GM12878 (cell line): Measurements from ENCODE around the gene EYS. TPM values are rescaled to one million over a fixed set of nuclear protein-coding genes. Genes with fewer than 3 reads are reported as not detected.

Experiments used
- ATAC-seq: fragments of 200-7000 bp; cut with Tn5 transposase; 3 replicates; pipeline ENCODE4 v1.9.1; 2020; ENCODE audit warnings: mild to moderate bottlenecking, moderate library complexity
- BruUV-seq: library from RNA; stranded (reverse); fragments of 400-500 nt; replicated peaks from 2 replicates; lab custom pipeline; 2021; lab: Mats Ljungman, UMichigan
- CTCF ChIA-PET: fragments of 300-600 bp; sonication (Branson Sonifier 250); formaldehyde crosslinking; extraction: SDS; loops from one replicate; lab custom pipeline; 2021; ENCODE audit warnings: inconsistent platforms; lab: Yijun Ruan, JAX
- POLR2A ChIA-PET: fragments of 350-600 bp; formaldehyde crosslinking; extraction: SDS; loops from one replicate; lab custom pipeline; 2021; ENCODE audit warnings: inconsistent platforms; lab: Charles Lee
- RAD21 ChIA-PET: fragments of 300-600 bp; sonication (Branson Sonifier 250); formaldehyde crosslinking; loops from one replicate; lab custom pipeline; 2023; ENCODE audit warnings: antibody characterized with exemption; ENCODE audit not compliant: unreplicated experiment; lab: Charles Lee
- SMC1A ChIA-PET: fragments of 300-600 bp; sonication (Branson Sonifier 250); formaldehyde crosslinking; loops from one replicate; lab custom pipeline; 2023; ENCODE audit not compliant: unreplicated experiment, uncharacterized antibody; lab: Charles Lee
- DNase-seq: peaks from one replicate; pipeline ENCODE4 v3.0.0-alpha.2; 2011; ENCODE audit warnings: low read depth, low spot score
- FAIRE-seq: peaks from 3 replicates; lab custom pipeline; 2011; peaks lifted over from hg19 to GRCh38; lab: Jason Lieb, UNC
- H2AFZ ChIP-seq: 2 replicates; pipeline ENCODE4 v1.6.0; 2011; ENCODE audit warnings: low read depth, low read length, control low read depth; ENCODE audit not compliant: control insufficient read depth
- H3K27ac ChIP-seq: 2 replicates; pipeline ENCODE4 v1.5.1; 2011; ENCODE audit warnings: control low read depth; ENCODE audit not compliant: control insufficient read depth, insufficient read depth
- H3K27me3 ChIP-seq, 2 experiments: replicated peaks in 1 of 2; 2 replicates each; pipeline versions ENCODE4 v1.6.0 to v1.6.1; 2011; ENCODE audit warnings: low read length in 1 of 2; ENCODE audit not compliant: control insufficient read depth in 2 of 2, insufficient read depth in 2 of 2
- H3K36me3 ChIP-seq, 2 experiments: 2 replicates each; pipeline ENCODE4 v1.5.1; 2011; ENCODE audit warnings: low read length in 1 of 2; ENCODE audit not compliant: control insufficient read depth in 2 of 2, insufficient read depth in 2 of 2
- H3K4me1 ChIP-seq: 2 replicates; pipeline ENCODE4 v1.6.1; 2011; ENCODE audit warnings: mild to moderate bottlenecking, low read length, moderate library complexity, mixed read lengths; ENCODE audit not compliant: control insufficient read depth, insufficient read depth
- H3K4me2 ChIP-seq: 2 replicates; pipeline ENCODE4 v1.6.0; 2011; ENCODE audit warnings: control low read depth; ENCODE audit not compliant: control insufficient read depth, insufficient read depth
- H3K4me3 ChIP-seq: fragments of 200-600 bp; sonication (generic); 2 replicates; pipeline ENCODE4 v1.5.1; 2016
- H3K79me2 ChIP-seq: 2 replicates; pipeline ENCODE4 v1.6.0; 2011; ENCODE audit warnings: low read length; ENCODE audit not compliant: control insufficient read depth, insufficient read depth
- H3K9ac ChIP-seq: 2 replicates; pipeline ENCODE4 v1.8.0; 2011; ENCODE audit warnings: low read length, control low read depth, mixed read lengths; ENCODE audit not compliant: control insufficient read depth, insufficient read depth
- H3K9me3 ChIP-seq: replicated peaks from 3 replicates; pipeline ENCODE4 v1.5.1; 2011; ENCODE audit warnings: mild to moderate bottlenecking, low read length; ENCODE audit not compliant: control insufficient read depth, insufficient read depth
- H4K20me1 ChIP-seq: 2 replicates; pipeline ENCODE4 v1.6.0; 2011; ENCODE audit not compliant: control insufficient read depth, insufficient read depth
- ATF7 ChIP-seq: fragments of 450-650 bp; IDR thresholded peaks from 2 replicates; pipeline ENCODE4 v1.6.1; 2016; ENCODE audit warnings: low read depth, mild to moderate bottlenecking
- FOS ChIP-seq: IDR thresholded peaks from 3 replicates; pipeline ENCODE4 v1.6.1; 2011; ENCODE audit warnings: borderline replicate concordance; ENCODE audit not compliant: insufficient read length; ENCODE audit errors: extremely low read depth
- HDAC2 ChIP-seq: fragments of 200-600 bp; sonication (generic); IDR thresholded peaks from 2 replicates; pipeline ENCODE4 v1.6.1; 2017
- POU2F2 ChIP-seq: IDR thresholded peaks from 3 replicates; pipeline ENCODE4 v1.6.1; 2011; ENCODE audit warnings: low read depth, mild to moderate bottlenecking, low read length, borderline replicate concordance
- SMC3 ChIP-seq: IDR thresholded peaks from 2 replicates; pipeline ENCODE4 v1.6.1; 2011; ENCODE audit warnings: low read length, improper control_type of control experiment, borderline replicate concordance
- WGBS: methylation state at CpG from one replicate; pipeline ENCODE4 v1.1.6; 2016; ENCODE audit warnings: low lambda C conversion rate; ENCODE audit not compliant: insufficient replicate concordance, insufficient coverage; ENCODE audit errors: missing lambda C conversion rate; 5-methylcytosine and 5-hydroxymethylcytosine counted together
- in situ Hi-C: fragments of 300-500 bp; cut with MboI; formaldehyde crosslinking; loops from 9 replicates; pipeline ENCODE4 v1.14.3; 2018; ENCODE audit warnings: mixed read lengths
- intact Hi-C: fragments of 100-400 bp; cut with micrococcal nuclease; formaldehyde crosslinking; loops from one replicate; pipeline ENCODE4 v1.14.2; 2022; ENCODE audit not compliant: unreplicated experiment
- polyA plus RNA-seq, 11 experiments: library from polyadenylated mRNA; depleted of rRNA in 4 of 11; unstranded in 6 of 11; stranded (reverse) in 5 of 11; fragments of >200 nt; fragmentation: Nextera tagmentation in 4 of 11; fragmentation: Illumina TruSeq in 1 of 11; extraction: Ambion mirVana in 4 of 11; extraction: Trizol in 1 of 11; gene quantifications; 1 replicate in 1 of 11; 2 replicates in 10 of 11; pipeline versions ENCODE4 v1.2.1 to v1.2.3, GENCODE V29; 2011 to 2016; ENCODE audit warnings: inconsistent platforms in 2 of 11, missing spikeins in 2 of 11, low read depth in 1 of 11
- total RNA-seq, 4 experiments: library from RNA; depleted of rRNA in 3 of 4; stranded (reverse); fragments of >200 nt in 3 of 4; fragmentation: Illumina TruSeq in 1 of 4; extraction: Trizol in 1 of 4; gene quantifications; 2 replicates each; pipeline versions ENCODE4 v1.2.1 to v1.2.3, GENCODE V29; 2013 to 2021
- TF ChIP-seq, protein P1 (sequence below): fragments of 450-650 bp; formaldehyde crosslinking; IDR thresholded peaks from 2 replicates; pipeline ENCODE4 v1.4.0; 2022; ENCODE audit warnings: mild to moderate bottlenecking, moderate library complexity

Gene EYS
- total and polyA plus RNA-seq, 10 of the 15 experiments (the other 5 are each of a cell fraction or from before 2014, with no cell fraction given): under 0.01 to 0.14 (median 0.02) TPM; not detected in 1

DNA sequence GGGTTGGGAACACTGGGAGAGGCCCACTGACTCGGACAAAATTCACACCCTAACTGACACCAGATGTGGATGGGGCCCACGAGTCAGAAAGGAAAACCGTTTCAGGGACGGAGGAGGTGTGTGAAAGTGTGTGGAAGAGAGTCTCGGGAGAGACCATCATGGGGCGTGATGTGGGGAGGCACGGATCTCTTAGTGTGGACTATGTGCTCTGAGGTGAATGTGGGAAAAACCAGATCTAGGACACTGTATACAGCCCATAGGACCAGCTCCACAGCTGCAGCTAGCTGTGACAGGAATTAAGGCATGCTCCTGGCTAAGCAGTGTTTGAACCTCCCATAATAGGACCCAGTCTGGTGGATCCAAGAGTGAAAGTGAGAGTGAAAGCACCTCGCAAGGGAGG lies 1380.1 kb downstream of the EYS start:
- Histone ChIP-seq H2AFZ (no peak overlapping the region), H3K4me1 (no peaks in the 10 kb centered on the region), H3K4me2 (no peak overlapping the region), H3K9ac (no peak overlapping the region), H3K27ac (no peak overlapping the region), H3K36me3 (no peaks in the 10 kb centered on the region), H3K4me3 (no peak overlapping the region), H3K79me2 (no peaks in the 10 kb centered on the region), H3K27me3 (no peaks in the 10 kb centered on the region), H3K9me3 (no peaks in the 10 kb centered on the region; the same call in 2 of the 3 replicates), H4K20me1 (no peaks in the 10 kb centered on the region)
- 41% methylated on average over 8 of the region's 8 CpGs for WGBS
- ATAC-seq (no peak), FAIRE-seq (no peak), DNase-seq (no peak)
- TF ChIP-seq SMC3 (no peak), ATF7 (no peak), HDAC2 (no peak)
- intact Hi-C loops (no loop called here), in situ Hi-C loops (no loop called here)
- no TSS peak for BruUV-seq
- ChIA-PET POLR2A (no interaction called here), SMC1A (no interaction called here), RAD21 (no interaction called here), CTCF (interaction anchor here (6.8 kb wide), 1 partner anchor 314 kb away, joined by 102 read pairs; no protein-coding TSS in a partner anchor)

DNA sequence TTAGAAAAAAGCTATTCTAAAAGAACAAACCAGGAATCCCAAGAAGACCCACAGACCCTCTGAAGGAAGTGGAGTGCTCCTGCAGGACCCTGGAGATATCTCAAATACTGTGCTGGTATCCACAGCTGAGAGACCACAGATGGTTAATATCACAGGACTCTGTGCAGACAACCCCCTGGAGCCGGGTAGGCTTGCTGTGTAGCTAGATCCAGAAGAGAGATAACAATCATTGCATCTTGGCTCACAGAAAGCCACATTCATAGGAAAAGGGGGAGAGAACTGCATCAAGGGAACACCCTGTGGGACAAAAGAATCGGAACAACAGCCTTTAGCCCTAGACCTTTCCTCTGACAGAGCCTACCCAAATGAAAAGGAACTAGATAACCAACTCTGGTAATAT lies 1381.9 kb downstream of the EYS start:
- WGBS: 5% methylated on average over 2 of the region's 2 CpGs

More for the DNA sequence above, 1381.9 kb downstream of the EYS start:
- Histone ChIP-seq H3K9me3 (no peaks in the 10 kb centered on the region; the same call in 2 of the 3 replicates), H4K20me1 (no peaks in the 10 kb centered on the region), H3K27ac (no peak overlapping the region), H2AFZ (no peak overlapping the region), H3K4me3 (no peak overlapping the region), H3K4me1 (no peaks in the 10 kb centered on the region), H3K79me2 (no peaks in the 10 kb centered on the region), H3K36me3 (no peaks in the 10 kb centered on the region), H3K9ac (no peak overlapping the region), H3K4me2 (no peak overlapping the region), H3K27me3 (no peaks in the 10 kb centered on the region)
- RAD21 ChIA-PET: interaction anchor here (1.1 kb wide), 1 partner anchor 313 kb away, joined by 4 read pairs; no protein-coding TSS in a partner anchor
- TF ChIP-seq POU2F2 (no peak), HDAC2 (no peak), FOS (no peak)
- TF ChIP-seq, protein P1, sequence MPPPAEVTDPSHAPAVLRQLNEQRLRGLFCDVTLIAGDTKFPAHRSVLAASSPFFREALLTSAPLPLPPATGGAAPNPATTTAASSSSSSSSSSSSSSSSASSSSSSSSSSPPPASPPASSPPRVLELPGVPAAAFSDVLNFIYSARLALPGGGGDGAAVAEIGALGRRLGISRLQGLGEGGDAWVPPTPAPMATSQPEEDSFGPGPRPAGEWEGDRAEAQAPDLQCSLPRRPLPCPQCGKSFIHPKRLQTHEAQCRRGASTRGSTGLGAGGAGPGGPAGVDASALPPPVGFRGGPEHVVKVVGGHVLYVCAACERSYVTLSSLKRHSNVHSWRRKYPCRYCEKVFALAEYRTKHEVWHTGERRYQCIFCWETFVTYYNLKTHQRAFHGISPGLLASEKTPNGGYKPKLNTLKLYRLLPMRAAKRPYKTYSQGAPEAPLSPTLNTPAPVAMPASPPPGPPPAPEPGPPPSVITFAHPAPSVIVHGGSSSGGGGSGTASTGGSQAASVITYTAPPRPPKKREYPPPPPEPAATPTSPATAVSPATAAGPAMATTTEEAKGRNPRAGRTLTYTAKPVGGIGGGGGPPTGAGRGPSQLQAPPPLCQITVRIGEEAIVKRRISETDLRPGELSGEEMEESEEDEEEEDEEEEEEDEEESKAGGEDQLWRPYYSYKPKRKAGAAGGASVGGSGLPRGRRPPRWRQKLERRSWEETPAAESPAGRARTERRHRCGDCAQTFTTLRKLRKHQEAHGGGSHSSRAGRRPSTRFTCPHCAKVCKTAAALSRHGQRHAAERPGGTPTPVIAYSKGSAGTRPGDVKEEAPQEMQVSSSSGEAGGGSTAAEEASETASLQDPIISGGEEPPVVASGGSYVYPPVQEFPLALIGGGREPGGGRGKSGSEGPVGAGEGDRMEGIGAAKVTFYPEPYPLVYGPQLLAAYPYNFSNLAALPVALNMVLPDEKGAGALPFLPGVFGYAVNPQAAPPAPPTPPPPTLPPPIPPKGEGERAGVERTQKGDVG (CRISPR knock-in tag): no peak
- in situ Hi-C loops (no loop called here), intact Hi-C loops (no loop called here)
- FAIRE-seq (no peak), ATAC-seq (no peak), DNase-seq (no peak)
- BruUV-seq: no TSS peak
- POLR2A ChIA-PET: no interaction called here
- SMC1A ChIA-PET: interaction anchor here (0.8 to 1.3 kb wide), 3 partner anchors 9 to 52 kb away, joined by 3 read pairs; no protein-coding TSS in a partner anchor
- CTCF ChIA-PET: interaction anchor here (1.1 to 1.4 kb wide), 3 partner anchors 9 to 401 kb away, joined by 3 to 4 read pairs (median 4); no protein-coding TSS in a partner anchor
